GM19397 (cell line): ENCODE measurements around the gene HLA-DMB.

Source experiments
- ATAC-seq: cut with Tn5 transposase; IDR thresholded peaks from one replicate; pipeline ENCODE4 v1.9.1; 2021; ENCODE audit warnings: mild to moderate bottlenecking, moderate library complexity; ENCODE audit not compliant: unreplicated experiment

Gene HLA-DMB

GRCh38 chr6:32972353-32973143 lies 31.7 kb upstream of the HLA-DMB start:
- ATAC-seq = no peak

GRCh38 chr6:32971581-32972352 lies 30.9 kb upstream of the HLA-DMB start:
- peak; percentile 42 for ATAC-seq

- ATAC-seq = no peak
These were observed 30.4 kb upstream of the HLA-DMB start for GRCh38 chr6:32971242-32971580.

GRCh38 chr6:32970413-32971241 lies 29.8 kb upstream of the HLA-DMB start:
- no peak for ATAC-seq

- ATAC-seq = no peak
These were observed 29.0 kb upstream of the HLA-DMB start for GRCh38 chr6:32969685-32970412.

- ATAC-seq = no peak
These were observed 28.2 kb upstream of the HLA-DMB start for GRCh38 chr6:32968867-32969684.

GRCh38 chr6:32968093-32968866 lies 27.5 kb upstream of the HLA-DMB start, which contains the start of gene BRD2:
Gene BRD2, plus strand, starts transcription at chr6:32968594. Its CDS starts 4,305 bp downstream, at chr6:32972899.
- ATAC-seq = peak; percentile 35

- no peak for ATAC-seq
These were observed 26.6 kb upstream of the HLA-DMB start for GRCh38 chr6:32967151-32968091.

GRCh38 chr6:32964776-32965175 lies 23.9 kb upstream of the HLA-DMB start:
- ATAC-seq = no peak

- ATAC-seq = no peak
These were observed 23.0 kb upstream of the HLA-DMB start for GRCh38 chr6:32963866-32964265.

GRCh38 chr6:32962213-32962826 lies 21.5 kb upstream of the HLA-DMB start:
- ATAC-seq = no peak

GRCh38 chr6:32960563-32960962 lies 19.7 kb upstream of the HLA-DMB start:
- ATAC-seq = no peak

- ATAC-seq = no peak
These were observed 15.3 kb upstream of the HLA-DMB start for GRCh38 chr6:32956176-32956575.

GRCh38 chr6:32954986-32955802 lies 14.4 kb upstream of the HLA-DMB start:
- ATAC-seq = no peak

GRCh38 chr6:32954267-32954666 lies 13.4 kb upstream of the HLA-DMB start:
- no peak for ATAC-seq

GRCh38 chr6:32953775-32954174 lies 12.9 kb upstream of the HLA-DMB start:
- ATAC-seq = no peak
